ENCODE data around the gene CRHR1.

CRHR1 gene

GRCh38 chr17:45792437-45792836 is 8.3 kb downstream of the CRHR1 start:
- no peak overlapping the region for H3K27ac ChIP-seq (ENCODE audit: low read length)
- H3K9me3 ChIP-seq (ENCODE audit: insufficient read depth, low read depth, low read length) = no peaks in the 10 kb centered on the region
- peaks cover 62% of the 10 kb centered on the region for H3K27me3 ChIP-seq (ENCODE audit: insufficient read depth, low read length)

GRCh38 chr17:45792995-45793755 is 9.1 kb downstream of the CRHR1 start:
- Histone ChIP-seq H3K4me1 (ENCODE audit: insufficient read depth, low read length) (no peaks in the 10 kb centered on the region), H3K9ac (ENCODE audit: low read depth, low read length) (no peak overlapping the region), H3K9me3 (ENCODE audit: insufficient read depth, low read depth, low read length) (no peaks in the 10 kb centered on the region), H3K4me3 (ENCODE audit: low read length) (no peak overlapping the region), H3K27me3 (ENCODE audit: insufficient read depth, low read length) (peaks cover 54% of the 10 kb centered on the region), H3K27ac (ENCODE audit: low read length) (no peak overlapping the region), H3K36me3 (ENCODE audit: insufficient read depth, low read depth, low read length) (no peaks in the 10 kb centered on the region)

More at GRCh38 chr17:45792437-45792836, 8.3 kb downstream of the CRHR1 start:
- Histone ChIP-seq H3K9ac (ENCODE audit: low read depth, low read length) (no peak overlapping the region), H3K4me1 (ENCODE audit: insufficient read depth, low read length) (no peaks in the 10 kb centered on the region), H3K36me3 (ENCODE audit: insufficient read depth, low read depth, low read length) (no peaks in the 10 kb centered on the region), H3K4me3 (ENCODE audit: low read length) (no peak overlapping the region)

GRCh38 chr17:45793999-45794540 is 9.9 kb downstream of the CRHR1 start:
- H3K9ac ChIP-seq (ENCODE audit: low read depth, low read length) = no peak overlapping the region
- peaks cover 46% of the 10 kb centered on the region for H3K27me3 ChIP-seq (ENCODE audit: insufficient read depth, low read length)
- H3K36me3 ChIP-seq (ENCODE audit: insufficient read depth, low read depth, low read length) = no peaks in the 10 kb centered on the region
- H3K4me3 ChIP-seq (ENCODE audit: low read length) = no peak overlapping the region
- H3K4me1 ChIP-seq (ENCODE audit: insufficient read depth, low read length) = no peaks in the 10 kb centered on the region
- H3K27ac ChIP-seq (ENCODE audit: low read length) = no peak overlapping the region
- no peaks in the 10 kb centered on the region for H3K9me3 ChIP-seq (ENCODE audit: insufficient read depth, low read depth, low read length)

- H3K27me3 ChIP-seq (ENCODE audit: insufficient read depth, low read length) = peaks cover 38% of the 10 kb centered on the region
Observed at GRCh38 chr17:45794840-45795239, 10.7 kb downstream of the CRHR1 start.

GRCh38 chr17:45800816-45801215 is 16.7 kb downstream of the CRHR1 start:
- Histone ChIP-seq H3K27ac (ENCODE audit: low read length) (no peak overlapping the region), H3K36me3 (ENCODE audit: insufficient read depth, low read depth, low read length) (no peaks in the 10 kb centered on the region), H3K4me1 (ENCODE audit: insufficient read depth, low read length) (no peaks in the 10 kb centered on the region), H3K9ac (ENCODE audit: low read depth, low read length) (no peak overlapping the region), H3K4me3 (ENCODE audit: low read length) (no peak overlapping the region), H3K27me3 (ENCODE audit: insufficient read depth, low read length) (peaks cover 33% of the 10 kb centered on the region), H3K9me3 (ENCODE audit: insufficient read depth, low read depth, low read length) (no peaks in the 10 kb centered on the region)

More at GRCh38 chr17:45794840-45795239, 10.7 kb downstream of the CRHR1 start:
- H3K9me3 ChIP-seq (ENCODE audit: insufficient read depth, low read depth, low read length) = no peaks in the 10 kb centered on the region
- H3K4me3 ChIP-seq (ENCODE audit: low read length) = no peak overlapping the region
- no peak overlapping the region for H3K27ac ChIP-seq (ENCODE audit: low read length)
- H3K36me3 ChIP-seq (ENCODE audit: insufficient read depth, low read depth, low read length) = no peaks in the 10 kb centered on the region
- H3K4me1 ChIP-seq (ENCODE audit: insufficient read depth, low read length) = no peaks in the 10 kb centered on the region
- H3K9ac ChIP-seq (ENCODE audit: low read depth, low read length) = no peak overlapping the region

- Histone ChIP-seq H3K36me3 (ENCODE audit: insufficient read depth, low read depth, low read length) (no peaks in the 10 kb centered on the region), H3K9me3 (ENCODE audit: insufficient read depth, low read depth, low read length) (no peaks in the 10 kb centered on the region), H3K4me1 (ENCODE audit: insufficient read depth, low read length) (no peaks in the 10 kb centered on the region), H3K4me3 (ENCODE audit: low read length) (no peak overlapping the region), H3K27ac (ENCODE audit: low read length) (no peak overlapping the region), H3K27me3 (ENCODE audit: insufficient read depth, low read length) (peaks cover 28% of the 10 kb centered on the region), H3K9ac (ENCODE audit: low read depth, low read length) (no peak overlapping the region)
Observed at GRCh38 chr17:45801421-45801820, 17.3 kb downstream of the CRHR1 start.

GRCh38 chr17:45808845-45809244 is 24.7 kb downstream of the CRHR1 start:
- Histone ChIP-seq H3K36me3 (ENCODE audit: insufficient read depth, low read depth, low read length) (no peaks in the 10 kb centered on the region), H3K4me3 (ENCODE audit: low read length) (no peak overlapping the region), H3K27me3 (ENCODE audit: insufficient read depth, low read length) (peaks cover 5% of the 10 kb centered on the region; the same call in 1 of the 2 replicates), H3K4me1 (ENCODE audit: insufficient read depth, low read length) (no peaks in the 10 kb centered on the region), H3K9me3 (ENCODE audit: insufficient read depth, low read depth, low read length) (no peaks in the 10 kb centered on the region), H3K27ac (ENCODE audit: low read length) (no peak overlapping the region), H3K9ac (ENCODE audit: low read depth, low read length) (no peak overlapping the region)

- H3K4me3 ChIP-seq (ENCODE audit: low read length) = no peak overlapping the region
- H3K27ac ChIP-seq (ENCODE audit: low read length) = no peak overlapping the region
- H3K4me1 ChIP-seq (ENCODE audit: insufficient read depth, low read length) = no peaks in the 10 kb centered on the region
- H3K9me3 ChIP-seq (ENCODE audit: insufficient read depth, low read depth, low read length) = no peaks in the 10 kb centered on the region
- H3K9ac ChIP-seq (ENCODE audit: low read depth, low read length) = no peak overlapping the region
- H3K36me3 ChIP-seq (ENCODE audit: insufficient read depth, low read depth, low read length) = no peaks in the 10 kb centered on the region
- peaks cover 5% of the 10 kb centered on the region for H3K27me3 ChIP-seq (ENCODE audit: insufficient read depth, low read length)
Observed at GRCh38 chr17:45809499-45809898, 25.4 kb downstream of the CRHR1 start.

- Histone ChIP-seq H3K9me3 (ENCODE audit: insufficient read depth, low read depth, low read length) (no peaks in the 10 kb centered on the region), H3K4me3 (ENCODE audit: low read length) (no peak overlapping the region), H3K27ac (ENCODE audit: low read length) (no peak overlapping the region), H3K9ac (ENCODE audit: low read depth, low read length) (no peak overlapping the region), H3K36me3 (ENCODE audit: insufficient read depth, low read depth, low read length) (no peaks in the 10 kb centered on the region), H3K4me1 (ENCODE audit: insufficient read depth, low read length) (no peaks in the 10 kb centered on the region), H3K27me3 (ENCODE audit: insufficient read depth, low read length) (peaks cover 5% of the 10 kb centered on the region)
Observed at GRCh38 chr17:45812102-45812501, 28.0 kb downstream of the CRHR1 start.

GRCh38 chr17:45813048-45813725 is 29.1 kb downstream of the CRHR1 start:
- no peak overlapping the region for H3K27ac ChIP-seq (ENCODE audit: low read length)
- no peaks in the 10 kb centered on the region for H3K4me1 ChIP-seq (ENCODE audit: insufficient read depth, low read length)
- no peaks in the 10 kb centered on the region for H3K36me3 ChIP-seq (ENCODE audit: insufficient read depth, low read depth, low read length)
- H3K27me3 ChIP-seq (ENCODE audit: insufficient read depth, low read length) = peaks cover 5% of the 10 kb centered on the region
- no peaks in the 10 kb centered on the region for H3K9me3 ChIP-seq (ENCODE audit: insufficient read depth, low read depth, low read length)
- no peak overlapping the region for H3K9ac ChIP-seq (ENCODE audit: low read depth, low read length)
- H3K4me3 ChIP-seq (ENCODE audit: low read length) = no peak overlapping the region

GRCh38 chr17:45814622-45815606 is 30.8 kb downstream of the CRHR1 start:
- Histone ChIP-seq H3K27me3 (ENCODE audit: insufficient read depth, low read length) (peaks cover 5% of the 10 kb centered on the region), H3K9ac (ENCODE audit: low read depth, low read length) (no peak overlapping the region), H3K27ac (ENCODE audit: low read length) (no peak overlapping the region), H3K9me3 (ENCODE audit: insufficient read depth, low read depth, low read length) (no peaks in the 10 kb centered on the region), H3K36me3 (ENCODE audit: insufficient read depth, low read depth, low read length) (no peaks in the 10 kb centered on the region), H3K4me3 (ENCODE audit: low read length) (no peak overlapping the region), H3K4me1 (ENCODE audit: insufficient read depth, low read length) (no peaks in the 10 kb centered on the region)

Data from iPS-20b (cell line).